Bronchial epithelial cell (primary cell): Measurements from ENCODE around the gene CD81. TPM values are rescaled to one million over a fixed set of nuclear protein-coding genes. Genes with fewer than 3 reads are reported as not detected.

Source experiments
- DNase-seq: peaks from one replicate; pipeline ENCODE4 v3.0.0-alpha.2; 2010; ENCODE audit warnings: low read depth
- FAIRE-seq: peaks from 2 replicates; lab custom pipeline; 2011; peaks lifted over from hg19 to GRCh38; lab: Jason Lieb, UNC
- H3K27me3 ChIP-seq: 2 replicates; pipeline ENCODE4 v1.5.1; 2011; ENCODE audit warnings: low read length; ENCODE audit not compliant: control insufficient read depth, insufficient read depth
- H3K36me3 ChIP-seq: 2 replicates; pipeline ENCODE4 v1.5.1; 2011; ENCODE audit warnings: low read length; ENCODE audit not compliant: control insufficient read depth, insufficient read depth
- H3K4me3 ChIP-seq: 2 replicates; pipeline ENCODE4 v1.5.1; 2011; ENCODE audit warnings: mild to moderate bottlenecking, low read depth, low read length, control low read depth
- CTCF ChIP-seq: IDR thresholded peaks from 2 replicates; pipeline ENCODE4 v1.5.1; 2011; ENCODE audit warnings: mild to moderate bottlenecking, moderate library complexity, low read length, control low read depth, inconsistent platforms; ENCODE audit not compliant: insufficient read depth, severe bottlenecking
- total RNA-seq: library from RNA; depleted of rRNA; stranded (reverse); fragments of >200 nt; gene quantifications from 2 replicates; pipeline ENCODE4 v1.2.1, GENCODE V29; 2014

CD81 gene
- total RNA-seq, 1 donor from 2014 or later, result 133 TPM

GRCh38 chr11:2443881-2444820 lies 67.0 kb downstream of the CD81 start, which contains the start of gene TRPM5:
Gene TRPM5 (minus strand): TSS chr11:2444514. CDS start chr11:2423036, 21,478 bp downstream.
- DNase-seq (no peak), FAIRE-seq (no peak)
- peaks cover 5% of the 10 kb centered on the region for H3K27me3 ChIP-seq
- no peak for TF ChIP-seq CTCF
- H3K4me3 ChIP-seq, result peak within 1 kb of the TSS; percentile 23
- H3K36me3 ChIP-seq, result no peaks in the 10 kb centered on the region

GRCh38 chr11:2444821-2445745 lies 68.0 kb downstream of the CD81 start, which contains the start of gene KCNQ1:
Gene KCNQ1 (plus strand): TSS chr11:2445008. CDS start chr11:2445099, 91 bp downstream.
- DNase-seq (no peak), FAIRE-seq (no peak)
- no peak for TF ChIP-seq CTCF
- Histone ChIP-seq H3K36me3 (no peaks in the 10 kb centered on the region), H3K4me3 (peak within 1 kb of the TSS; percentile 23), H3K27me3 (peaks cover 5% of the 10 kb centered on the region)

GRCh38 chr11:2445746-2446551 lies 68.8 kb downstream of the CD81 start:
- Histone ChIP-seq H3K36me3 (no peaks in the 10 kb centered on the region), H3K4me3 (no peak overlapping the region), H3K27me3 (peaks cover 5% of the 10 kb centered on the region)
- no peak for DNase-seq
- no peak for FAIRE-seq
- no peak for TF ChIP-seq CTCF

- H3K4me3 ChIP-seq, result no peak overlapping the region
- no peak for TF ChIP-seq CTCF
- H3K27me3 ChIP-seq, result peaks cover 5% of the 10 kb centered on the region
- no peaks in the 10 kb centered on the region for H3K36me3 ChIP-seq
- FAIRE-seq (no peak), DNase-seq (no peak)
These were observed 69.6 kb downstream of the CD81 start for GRCh38 chr11:2446590-2447252.

Other genes starting within 250 kb of the CD81 start
- 1.0 and 6.6 TPM in 2 replicates for gene IGF2, start 237.9 kb upstream of the CD81 start, total RNA-seq
- not detected in 2 replicates for gene INS, start 216.1 kb upstream of the CD81 start, total RNA-seq
- under 0.01 and 0.13 TPM in 2 replicates for gene TH, start 205.5 kb upstream of the CD81 start, total RNA-seq
- 0.79 and 2.4 TPM in 2 replicates for gene ASCL2, start 106.7 kb upstream of the CD81 start, total RNA-seq
- not detected in 2 replicates for gene C11orf21, start 75.4 kb upstream of the CD81 start, total RNA-seq
- not detected in 2 replicates for gene TSPAN32, start 75.3 kb upstream of the CD81 start, total RNA-seq
- gene TSSC4, start 23.4 kb downstream of the CD81 start, total RNA-seq, result 80.8 and 86.3 TPM in 2 replicates
- not detected in 2 replicates for gene TRPM5, start 67.2 kb downstream of the CD81 start, total RNA-seq
- gene KCNQ1, start 67.7 kb downstream of the CD81 start, total RNA-seq, result 1.0 and 1.6 TPM in 2 replicates